Ureter (tissue), 1 donor: ENCODE data around the gene SH2D3C. TPM values are rescaled to one million over a fixed set of nuclear protein-coding genes. Genes with fewer than 3 reads are reported as not detected.

Experiments
- DNase-seq: peaks from one replicate; pipeline ENCODE4 v3.0.0-alpha.2; 2020; ENCODE audit warnings: low spot score
- total RNA-seq: library from RNA; stranded (reverse); gene quantifications from one replicate; pipeline ENCODE4 v1.2.4, GENCODE V29; 2023
- donor health status: DM: yes; HTN: yes; CAD: no.

SH2D3C gene
- total RNA-seq, 1 donor from 2014 or later, result 15.7 TPM

GRCh38 chr9:127717766-127718165, 60.7 kb downstream of the SH2D3C start:
- DNase-seq, result no peak

DNA sequence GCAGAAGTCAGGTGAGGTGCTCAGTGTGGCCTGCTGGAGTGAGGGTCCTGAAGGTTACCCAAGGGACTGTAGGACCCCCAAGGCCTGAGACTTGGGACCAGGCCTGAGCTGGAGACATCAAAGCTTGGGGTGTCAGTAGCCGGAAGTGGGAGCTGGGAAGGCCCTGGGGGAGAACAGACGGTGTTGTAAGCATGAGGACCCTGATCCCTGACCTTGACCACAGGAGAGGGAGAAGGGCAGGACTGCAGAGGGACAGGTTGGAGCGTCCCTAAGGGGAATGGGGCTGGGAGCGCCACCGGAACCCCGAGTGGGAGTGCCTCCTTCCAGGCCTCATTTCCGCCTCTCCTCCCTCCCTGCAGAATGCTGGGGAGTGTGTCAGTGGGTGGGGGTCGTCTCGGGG, 62.1 kb downstream of the SH2D3C start:
- no peak for DNase-seq

- peak; percentile 97 for DNase-seq
Observed at GRCh38 chr9:127715470-127716337, 62.8 kb downstream of the SH2D3C start, which contains the start of the genes PTRH1 and TTC16. Gene PTRH1, minus strand, starts transcription at chr9:127715663. Its CDS starts 24 bp downstream, at chr9:127715639. Gene TTC16, plus strand, starts transcription at chr9:127716079. Its CDS starts 67 bp downstream, at chr9:127716146.

DNA sequence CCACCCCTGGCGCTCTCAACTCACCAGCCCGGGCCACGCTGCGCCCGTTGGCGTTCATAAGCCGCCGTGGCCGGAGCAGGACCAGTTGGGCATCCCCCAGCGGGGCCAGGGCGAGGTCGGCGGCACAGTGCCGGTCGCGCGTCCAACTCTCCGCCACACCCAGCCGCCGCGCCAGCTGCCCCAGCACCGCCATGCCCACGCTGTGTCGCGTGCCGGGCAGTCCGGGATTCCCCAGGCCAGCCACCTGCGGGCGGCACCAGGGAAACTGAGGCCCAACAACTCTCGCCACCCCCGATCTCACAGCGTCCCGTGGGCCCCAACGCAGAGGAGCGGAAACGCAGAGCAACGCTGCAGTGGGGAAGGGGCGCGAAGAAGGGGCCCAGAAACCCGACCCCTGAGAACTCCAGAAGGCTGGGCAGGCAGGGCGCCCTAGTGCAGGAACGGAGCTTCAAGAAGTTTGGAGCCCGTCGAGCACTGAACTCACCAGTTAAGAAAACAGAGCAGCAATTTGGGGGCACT, 63.5 kb downstream of the SH2D3C start:
- DNase-seq, result no peak

DNA sequence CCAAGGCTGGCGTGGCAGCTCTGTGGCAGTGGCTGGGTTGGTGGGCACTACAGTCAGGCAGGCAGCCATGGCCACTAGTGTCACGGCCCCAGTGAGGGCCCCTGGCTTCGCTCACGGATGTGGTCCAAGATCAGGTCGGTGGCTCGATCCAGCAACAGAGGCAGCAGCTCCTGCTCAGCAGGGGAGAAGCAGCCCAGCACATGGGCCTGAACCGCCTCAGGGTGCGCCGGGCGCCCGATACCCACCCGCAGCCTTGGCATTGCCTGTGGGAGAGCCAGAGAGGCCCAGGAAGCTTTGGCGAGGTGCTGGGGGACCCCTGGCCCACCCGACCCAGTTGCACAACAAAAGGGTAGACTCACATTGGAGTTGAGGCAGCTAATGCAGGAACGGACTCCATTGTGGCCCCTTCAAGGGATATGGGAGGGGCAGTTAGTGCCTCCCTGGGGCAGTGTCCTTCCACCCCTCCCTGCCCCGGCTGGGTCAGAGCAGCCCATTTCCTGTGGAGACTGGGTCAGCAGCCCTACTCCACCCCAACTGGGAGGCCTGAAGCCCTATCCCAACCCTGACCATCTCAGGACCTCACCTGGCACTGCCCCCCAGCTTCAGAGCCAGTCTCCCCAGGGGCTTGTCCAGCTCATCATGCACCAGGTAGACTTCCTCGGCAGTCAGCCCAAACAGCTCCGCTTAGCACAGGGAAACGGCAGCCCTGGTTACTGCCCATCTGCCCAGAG, 64.3 kb downstream of the SH2D3C start:
- DNase-seq, result no peak

GRCh38 chr9:127712867-127713266, 65.6 kb downstream of the SH2D3C start:
- DNase-seq, result no peak

GRCh38 chr9:127712371-127712770, 66.1 kb downstream of the SH2D3C start:
- DNase-seq, result no peak

- DNase-seq, result no peak
Observed at GRCh38 chr9:127711831-127712274, 66.6 kb downstream of the SH2D3C start.

DNA sequence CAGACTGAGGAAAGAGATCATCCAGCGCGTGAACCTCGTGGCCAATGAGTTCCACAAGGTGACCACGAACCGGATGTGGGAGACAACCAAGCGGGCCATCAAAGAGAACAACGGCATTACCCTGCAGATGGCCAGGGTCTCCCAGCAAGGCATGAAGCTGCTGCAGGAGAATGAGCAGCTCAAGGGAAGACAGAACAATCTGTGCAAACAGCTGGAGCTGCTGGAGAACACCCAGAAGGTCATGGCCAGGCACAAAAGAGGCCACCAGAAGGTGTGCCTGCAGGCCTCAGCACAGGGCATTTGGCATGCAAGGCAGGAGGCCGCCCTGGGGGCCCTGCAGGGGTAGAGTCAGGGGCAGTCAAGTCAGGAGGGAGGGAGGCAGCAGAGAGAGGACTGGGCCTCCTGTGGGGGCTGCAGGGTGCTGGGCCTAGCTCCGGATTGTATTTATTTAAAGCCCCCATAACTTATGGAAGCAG, 67.2 kb downstream of the SH2D3C start:
- no peak for DNase-seq

DNA sequence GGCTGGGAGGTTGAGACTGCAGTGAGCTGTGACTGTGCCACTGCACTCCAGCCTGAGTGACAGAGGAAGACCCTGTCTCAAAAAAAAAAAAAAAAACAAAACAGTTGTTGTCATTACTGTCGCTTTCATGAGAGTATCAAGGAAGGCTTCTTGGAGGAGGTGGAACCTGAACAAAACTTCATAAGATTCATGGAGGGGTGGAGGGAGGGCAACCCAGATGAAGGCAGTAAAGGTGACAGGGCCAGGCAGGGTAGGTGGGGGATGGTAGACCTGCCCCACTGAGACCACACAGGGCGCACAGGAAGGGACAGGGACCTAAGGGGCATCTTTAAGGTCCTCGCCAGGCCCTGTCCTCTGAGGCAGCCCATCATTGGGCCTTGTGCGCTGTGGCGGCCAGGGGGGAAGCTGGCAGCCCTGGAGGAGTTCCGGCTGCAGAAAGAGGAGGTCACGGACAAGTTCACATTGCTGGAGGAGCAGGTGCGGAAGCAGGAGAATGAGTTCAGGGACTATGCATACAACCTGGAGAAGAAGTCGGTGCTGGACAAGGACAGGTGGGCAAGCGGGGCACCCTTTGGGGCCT, 68.2 kb downstream of the SH2D3C start:
- no peak for DNase-seq

GRCh38 chr9:127708952-127709587, 69.4 kb downstream of the SH2D3C start:
- no peak for DNase-seq

GRCh38 chr9:127707766-127708165, 70.7 kb downstream of the SH2D3C start:
- DNase-seq, result no peak

DNA sequence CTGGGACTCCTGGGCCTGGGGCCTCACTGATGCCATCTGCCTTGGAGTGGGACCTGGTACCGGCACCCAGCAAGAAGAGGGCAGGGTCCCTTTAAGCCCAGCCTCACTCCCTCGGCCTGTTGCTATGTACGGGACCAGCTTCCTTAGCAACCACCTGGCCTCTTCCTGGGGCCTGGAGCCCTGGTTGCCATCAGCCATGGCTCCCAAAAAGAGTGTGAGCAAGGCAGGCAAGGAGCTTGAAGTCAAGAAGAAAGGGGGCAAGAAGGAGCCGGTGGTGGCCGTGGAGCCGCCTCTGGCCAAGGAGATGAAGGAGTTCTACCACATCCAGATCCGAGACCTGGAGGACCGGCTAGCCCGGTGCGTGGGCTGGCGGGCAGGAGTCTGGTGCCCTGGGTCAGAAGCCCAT, 71.6 kb downstream of the SH2D3C start, which contains the start of gene CFAP157:
TSS of gene CFAP157 (plus strand) at position 153 of the 406 bp plus-strand sequence. CDS start at position 197, 44 bp downstream.
- no peak for DNase-seq

DNA sequence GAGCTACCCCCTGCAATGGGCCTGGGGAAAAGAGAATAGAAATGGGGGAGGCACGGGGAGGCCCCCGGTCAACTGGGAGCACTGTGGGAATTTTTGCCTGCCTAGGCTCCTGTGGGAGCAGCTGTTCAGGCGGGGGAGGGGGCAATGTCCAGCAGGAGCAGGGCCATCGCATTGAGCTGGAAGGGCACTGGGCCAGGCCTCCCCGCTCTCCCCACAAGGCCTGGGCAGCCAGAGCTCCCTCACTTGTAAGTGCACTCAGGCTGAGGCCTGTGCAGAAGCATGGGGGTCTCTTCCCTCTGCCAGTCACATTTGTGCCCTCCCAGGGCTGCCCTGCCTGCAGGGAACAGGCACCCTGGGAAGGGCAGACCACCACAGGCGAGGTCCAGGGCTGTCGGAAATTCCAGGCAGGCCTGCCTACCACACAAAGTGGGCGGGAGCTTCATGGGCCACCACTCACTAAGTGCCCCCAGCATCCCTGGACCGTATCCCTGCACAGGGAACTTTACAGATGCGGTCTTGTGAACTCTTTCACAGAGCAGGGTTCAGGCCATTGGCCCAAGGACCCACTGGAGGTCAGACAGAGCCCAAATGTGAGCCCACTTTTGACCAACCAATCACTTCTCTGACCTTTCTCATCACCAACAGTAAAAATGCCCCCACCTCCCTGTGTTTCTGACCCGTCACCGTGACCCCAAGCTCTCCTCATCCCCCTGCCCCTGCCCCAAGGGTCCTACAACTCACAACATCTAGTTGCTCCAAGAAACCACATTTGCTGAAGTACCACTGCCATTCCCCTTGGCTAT, 72.7 kb downstream of the SH2D3C start:
- DNase-seq, result no peak

GRCh38 chr9:127703289-127703946, 75.0 kb downstream of the SH2D3C start:
- no peak for DNase-seq

DNA sequence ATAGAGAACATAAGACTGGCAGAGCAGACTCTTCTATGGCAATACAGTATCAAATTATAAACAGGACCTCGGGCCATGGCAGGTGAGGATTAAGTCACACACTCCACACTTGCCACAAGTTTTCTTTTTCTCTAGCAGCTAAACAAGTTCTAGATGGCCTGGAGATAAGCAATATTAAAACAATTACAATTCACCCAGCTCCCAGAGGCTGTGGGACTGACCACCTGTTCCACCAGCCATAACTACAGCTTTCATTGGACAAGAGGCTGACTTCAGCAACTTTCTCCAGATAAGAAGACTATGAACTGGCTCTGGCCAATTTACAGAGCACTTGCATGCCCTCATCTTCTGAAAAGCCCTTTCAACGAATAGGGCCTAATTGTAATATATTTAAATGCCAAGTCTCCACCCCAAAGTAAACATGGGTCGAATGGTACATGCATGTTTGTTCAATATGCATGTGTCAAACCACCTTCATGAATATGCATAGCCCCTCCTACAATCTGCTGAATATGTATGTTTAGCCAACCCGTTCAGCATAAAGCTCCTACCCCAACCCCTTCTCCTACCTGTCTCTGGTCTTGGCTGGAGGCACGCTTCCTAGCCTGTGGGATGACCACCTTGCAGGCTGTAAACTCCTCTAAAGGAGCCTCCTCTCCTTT, 77.7 kb downstream of the SH2D3C start:
- no peak for DNase-seq

DNA sequence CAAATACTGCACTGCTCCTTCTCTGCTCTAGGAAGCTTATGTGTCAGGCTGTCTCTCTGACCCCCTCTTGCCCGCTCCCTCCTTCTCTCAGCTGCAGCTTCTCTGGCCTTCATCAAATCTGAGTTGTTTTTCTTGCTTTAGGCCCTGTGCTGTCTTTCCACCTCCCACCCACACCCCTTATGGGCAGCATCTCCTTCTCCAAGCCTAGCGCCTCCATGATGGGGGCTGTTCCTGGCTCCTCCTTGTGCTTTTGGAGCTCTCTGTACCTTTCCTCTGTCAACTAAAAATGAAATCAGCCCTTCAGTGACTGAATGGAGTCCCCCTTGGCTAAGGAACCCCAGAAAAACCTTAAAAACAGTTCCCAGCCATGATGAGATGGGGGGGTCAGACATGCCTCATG, 78.3 kb downstream of the SH2D3C start:
- no peak for DNase-seq

GRCh38 chr9:127698985-127699670, 79.3 kb downstream of the SH2D3C start:
- peak; percentile 97 for DNase-seq

DNA sequence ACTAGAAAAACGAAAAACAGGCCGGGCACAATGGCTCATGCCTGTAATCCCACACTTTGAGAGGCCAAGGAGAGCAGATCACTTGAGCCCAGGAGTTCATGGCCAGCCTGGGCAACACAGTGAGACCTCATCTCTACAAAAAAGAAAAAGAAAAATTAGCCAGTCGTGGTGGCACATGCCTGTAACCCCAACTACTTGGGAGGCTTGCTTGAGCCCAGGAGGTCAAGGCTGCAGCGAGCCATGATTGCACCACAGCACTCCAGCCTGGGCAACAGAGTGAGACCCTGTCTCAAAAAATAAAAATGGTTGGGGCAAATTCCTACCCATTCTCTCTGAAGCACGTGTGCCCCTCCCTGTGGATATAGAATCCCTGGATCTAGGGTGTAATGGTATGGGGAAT, 80.1 kb downstream of the SH2D3C start:
- DNase-seq, result no peak
